Psoas muscle (tissue), 8 donors: ENCODE data around the gene ELMOD1. TPM values are rescaled to one million over a fixed set of nuclear protein-coding genes. Genes with fewer than 3 reads are reported as not detected.

Source experiments
- ATAC-seq, 4 donors: fragments of 200-7000 bp; cut with Tn5 transposase; one replicate each; pipeline ENCODE4 v1.9.1; 2020; ENCODE audit warnings: moderate library complexity in 3 of 4, mild to moderate bottlenecking in 2 of 4
- DNase-seq, 2 donors: peaks; one replicate each; pipeline ENCODE4 v3.0.0-alpha.2; 2020
- H3K27ac ChIP-seq: fragments of 200-600 bp; one replicate; pipeline ENCODE4 v1.8.0; 2022
- H3K27me3 ChIP-seq, 3 donors: fragments of 200-600 bp in 1 of 3; one replicate each; pipeline versions ENCODE4 v1.6.1 to v1.8.0; 2013 to 2022; ENCODE audit warnings: low read length in 2 of 3, mild to moderate bottlenecking in 2 of 3, moderate library complexity in 1 of 3; ENCODE audit not compliant: insufficient read depth in 3 of 3
- H3K36me3 ChIP-seq, 2 donors: fragments of 200-600 bp in 1 of 2; one replicate each; pipeline versions ENCODE4 v1.6.1 to v1.8.0; 2013 to 2022; ENCODE audit warnings: low read depth in 1 of 2, mild to moderate bottlenecking in 1 of 2, moderate library complexity in 1 of 2; ENCODE audit not compliant: insufficient read depth in 1 of 2
- H3K4me1 ChIP-seq: fragments of 200-600 bp; one replicate; pipeline ENCODE4 v1.8.0; 2022
- H3K4me3 ChIP-seq: fragments of 200-600 bp; one replicate; pipeline ENCODE4 v1.8.0; 2022; ENCODE audit warnings: mild to moderate bottlenecking
- H3K9me3 ChIP-seq: fragments of 200-600 bp; one replicate; pipeline ENCODE4 v1.8.0; 2022
- WGBS, 3 donors: extraction: QIAGEN DNeasy Blood & Tissue Kit; methylation state at CpG; one replicate each; pipeline versions ENCODE4 v1.1.6 to v1.1.7; 2013; 5-methylcytosine and 5-hydroxymethylcytosine counted together
- intact Hi-C, 2 donors: fragments of 100-400 bp; cut with DNase I; formaldehyde crosslinking; loops; one replicate each; pipeline versions ENCODE4 v1.11.0 to v1.14.2; 2022
- polyA plus RNA-seq, 3 donors: library from polyadenylated mRNA; stranded (reverse); fragments of 200-250 nt; gene quantifications; one replicate each; pipeline ENCODE4 v1.2.3, GENCODE V29; 2013
- total RNA-seq, 4 donors: library from RNA; stranded (reverse); fragmentation: NEBNext Ultra II Directional in 2 of 4; extraction: Animal tissue kit (Norgen Biotek cat#: 25700) in 2 of 4; gene quantifications; one replicate each; pipeline versions ENCODE4 v1.2.1 to v1.2.4, GENCODE V29; 2021 to 2023
- TF ChIP-seq, protein P1 (sequence below): fragments of 200-600 bp; IDR thresholded peaks from one replicate; pipeline ENCODE4 v1.8.0; 2022; ENCODE audit warnings: antibody characterized with exemption
- donor health status: healthy with polysubstance abuse.
- donor health status: DM: no; HTN: no; CAD: no; lungs with moderate emphysema.
- donor health status: Bipolar disorder and iron deficiency.
- donor health status: healthy.
- donor health status: DM: yes; HTN: yes; CAD: no.
- donor health status: DM: no; HTN: no; CAD: no.
- donor health status: DM: no; HTN: no; CAD: no.
- donor health status: DM: yes; HTN: yes; CAD: no.

Gene ELMOD1
- total and polyA plus RNA-seq, 7 donors: 0.17 to 4.7 (median 1.4) TPM

DNA sequence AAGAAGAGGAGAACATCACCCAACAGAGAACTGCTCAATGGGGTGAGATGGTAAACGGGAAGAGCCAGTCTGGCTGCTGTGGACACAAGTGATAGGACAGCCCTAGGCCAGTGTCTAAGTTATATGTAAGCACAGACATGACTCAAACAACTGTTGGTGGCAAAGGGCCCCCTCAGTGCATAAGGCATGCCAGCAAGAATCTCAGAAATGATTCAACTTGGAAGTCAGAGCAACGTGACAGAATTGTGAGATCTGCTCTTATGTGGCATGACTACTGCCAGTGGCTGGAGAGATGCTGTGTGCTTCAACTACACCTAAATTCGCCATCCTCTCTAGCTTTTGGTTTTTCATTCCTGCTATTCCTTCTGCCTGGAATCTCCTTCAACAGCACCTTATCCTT, 113.5 kb downstream of the ELMOD1 start:
- Histone ChIP-seq H3K9me3 (no peaks in the 10 kb centered on the region), H3K27ac (peak overlapping the region; percentile 91), H3K4me1 (peaks cover 43% of the 10 kb centered on the region), H3K4me3 (no peak overlapping the region), H3K27me3 (no peaks in the 10 kb centered on the region), H3K36me3 (peaks cover 0 to 8% of the 10 kb centered on the region in 2 donors)
- TF ChIP-seq, protein P1, sequence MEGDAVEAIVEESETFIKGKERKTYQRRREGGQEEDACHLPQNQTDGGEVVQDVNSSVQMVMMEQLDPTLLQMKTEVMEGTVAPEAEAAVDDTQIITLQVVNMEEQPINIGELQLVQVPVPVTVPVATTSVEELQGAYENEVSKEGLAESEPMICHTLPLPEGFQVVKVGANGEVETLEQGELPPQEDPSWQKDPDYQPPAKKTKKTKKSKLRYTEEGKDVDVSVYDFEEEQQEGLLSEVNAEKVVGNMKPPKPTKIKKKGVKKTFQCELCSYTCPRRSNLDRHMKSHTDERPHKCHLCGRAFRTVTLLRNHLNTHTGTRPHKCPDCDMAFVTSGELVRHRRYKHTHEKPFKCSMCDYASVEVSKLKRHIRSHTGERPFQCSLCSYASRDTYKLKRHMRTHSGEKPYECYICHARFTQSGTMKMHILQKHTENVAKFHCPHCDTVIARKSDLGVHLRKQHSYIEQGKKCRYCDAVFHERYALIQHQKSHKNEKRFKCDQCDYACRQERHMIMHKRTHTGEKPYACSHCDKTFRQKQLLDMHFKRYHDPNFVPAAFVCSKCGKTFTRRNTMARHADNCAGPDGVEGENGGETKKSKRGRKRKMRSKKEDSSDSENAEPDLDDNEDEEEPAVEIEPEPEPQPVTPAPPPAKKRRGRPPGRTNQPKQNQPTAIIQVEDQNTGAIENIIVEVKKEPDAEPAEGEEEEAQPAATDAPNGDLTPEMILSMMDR: no peak
- intact Hi-C loops: loop anchor here in 1 of 2 donors (5.0 kb wide), 1 partner anchor 68 kb away; no protein-coding TSS in a partner anchor
- 55 to 72% (median 61%) methylated on average over 3 of the region's 3 CpGs for WGBS, 3 donors
- peak; percentile 10 to 21 (median 16) for ATAC-seq
- DNase-seq: no peak

DNA sequence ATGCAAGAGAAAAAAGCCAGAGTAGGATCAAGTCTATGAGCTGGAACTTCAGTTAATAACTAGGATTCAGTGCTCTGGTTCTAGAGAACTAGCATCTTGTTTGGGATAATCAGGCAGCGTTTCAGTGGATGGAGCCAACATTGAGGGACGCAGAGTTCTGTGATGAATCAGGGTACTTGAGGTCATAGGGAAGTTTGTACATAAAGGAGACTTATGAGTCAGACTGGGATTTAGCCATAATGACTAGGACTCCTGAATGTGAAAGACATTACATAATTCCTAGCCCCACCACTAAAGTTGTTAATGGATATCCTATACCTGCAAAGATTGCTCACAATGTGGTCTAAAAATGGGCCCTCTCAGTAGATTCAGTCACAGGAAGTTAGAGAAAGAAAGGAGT, 114.1 kb downstream of the ELMOD1 start:
- Histone ChIP-seq H3K9me3 (no peaks in the 10 kb centered on the region), H3K4me3 (no peak overlapping the region), H3K36me3 (peaks cover 0 to 14% of the 10 kb centered on the region in 2 donors), H3K27ac (peak overlapping the region; percentile 91), H3K27me3 (no peaks in the 10 kb centered on the region), H3K4me1 (peaks cover 43% of the 10 kb centered on the region)
- WGBS, 3 donors: 15 to 30% (median 27%) methylated on average over 2 of the region's 2 CpGs
- intact Hi-C loops: loop anchor here in 1 of 2 donors (5.0 kb wide), 1 partner anchor 37 kb away; no protein-coding TSS in a partner anchor
- ATAC-seq (peak; percentile 69 to 88 (median 87)), DNase-seq (no peak)
- TF ChIP-seq, protein P1: no peak

GRCh38 chr11:107706531-107706930, 115.6 kb downstream of the ELMOD1 start:
- TF ChIP-seq, protein P1: no peak
- no peak overlapping the region for H3K4me3 ChIP-seq
- no peaks in the 10 kb centered on the region for H3K9me3 ChIP-seq
- peaks cover 43% of the 10 kb centered on the region for H3K4me1 ChIP-seq
- ATAC-seq (no peak), DNase-seq (no peak)
- intact Hi-C loops: loop anchor here in 1 of 2 donors (5.0 kb wide), 1 partner anchor 36 kb away; no protein-coding TSS in a partner anchor
- H3K27ac ChIP-seq: peak overlapping the region; percentile 91
- 12 to 17% (median 15%) methylated on average over 2 of the region's 2 CpGs for WGBS, 3 donors
- H3K27me3 ChIP-seq: no peaks in the 10 kb centered on the region
- peaks cover 0 to 14% of the 10 kb centered on the region in 2 donors for H3K36me3 ChIP-seq

DNA sequence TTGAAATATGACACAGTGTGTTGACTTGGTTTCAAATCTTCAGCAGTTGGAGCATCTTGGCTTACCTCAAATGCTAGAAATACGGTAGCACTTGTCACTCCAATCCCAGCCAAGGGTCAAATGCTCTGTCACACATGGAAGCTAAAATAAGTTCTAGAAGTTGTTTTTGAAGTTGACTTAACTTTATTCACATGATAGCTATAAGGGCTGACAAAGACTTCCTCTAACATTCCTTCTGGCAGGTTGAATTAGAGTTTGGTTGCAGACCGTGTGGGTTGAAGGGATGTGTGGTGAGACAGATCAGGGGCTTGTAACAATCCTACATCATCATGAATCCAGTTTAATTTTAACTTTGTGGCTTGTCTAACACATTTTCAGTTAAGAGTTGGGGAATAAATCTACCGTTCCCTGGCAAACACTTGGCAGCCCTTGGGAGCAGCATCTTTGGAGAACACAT, 116.3 kb downstream of the ELMOD1 start:
- ATAC-seq (peak in 2 of 4 donors; percentile 31 to 41), DNase-seq (no peak)
- TF ChIP-seq, protein P1: no peak
- Histone ChIP-seq H3K36me3 (peaks cover 0 to 14% of the 10 kb centered on the region in 2 donors), H3K27me3 (no peaks in the 10 kb centered on the region), H3K4me3 (peak overlapping the region; percentile 77), H3K27ac (peak overlapping the region; percentile 91), H3K9me3 (no peaks in the 10 kb centered on the region), H3K4me1 (peaks cover 40% of the 10 kb centered on the region)
- 21 to 33% (median 27%) methylated on average over 3 of the region's 3 CpGs for WGBS, 3 donors
- intact Hi-C loops: loop anchor here in 1 of 2 donors (5.0 kb wide), 1 partner anchor 35 kb away; no protein-coding TSS in a partner anchor
